ENCODE results near the gene CALML6.
A peak's percentile ranks its signal among the peaks of the same experiment; 100 is the strongest.

CALML6 gene

GRCh38 chr1:1879942-1880341, 35.1 kb upstream of the CALML6 start:
- no peaks in the 10 kb centered on the region for H3K27me3 ChIP-seq (ENCODE audit: insufficient read depth, low read length)
- H3K4me2 ChIP-seq (ENCODE audit: low read length) = no peak overlapping the region
- H3K4me1 ChIP-seq (ENCODE audit: insufficient read depth, low read length, severe bottlenecking) = peaks cover 49% of the 10 kb centered on the region
- no peak for TF ChIP-seq CTCF (IDR thresholded peaks at IDR 0.05; ENCODE audit: low read length)
- no peak for TF ChIP-seq EZH2 (IDR thresholded peaks at IDR 0.05; ENCODE audit: borderline replicate concordance, low read length)
- no peak overlapping the region for H3K27ac ChIP-seq (ENCODE audit: low read depth, low read length, poor library complexity, severe bottlenecking)
- H3K36me3 ChIP-seq (ENCODE audit: insufficient read depth, low read length) = peaks cover 55% of the 10 kb centered on the region
- H3K9ac ChIP-seq (ENCODE audit: low read length) = no peak overlapping the region
- H3K9me3 ChIP-seq (ENCODE audit: low read length) = no peaks in the 10 kb centered on the region
- H2AFZ ChIP-seq (ENCODE audit: low read length) = no peak overlapping the region
- H3K79me2 ChIP-seq (ENCODE audit: insufficient read depth, low read length) = peaks cover 100% of the 10 kb centered on the region
- no peak overlapping the region for H3K4me3 ChIP-seq (ENCODE audit: low read depth, low read length, poor library complexity, severe bottlenecking)
- no peaks in the 10 kb centered on the region for H3K9me2 ChIP-seq (ENCODE audit: low read depth, low read length)
- no peaks in the 10 kb centered on the region for H3F3A ChIP-seq (ENCODE audit: insufficient read depth, low read length)
- no peaks in the 10 kb centered on the region for H4K20me1 ChIP-seq (ENCODE audit: insufficient read depth, low read length)

- Histone ChIP-seq H4K20me1 (ENCODE audit: insufficient read depth, low read length) (no peaks in the 10 kb centered on the region), H3F3A (ENCODE audit: insufficient read depth, low read length) (no peaks in the 10 kb centered on the region), H3K27me3 (ENCODE audit: insufficient read depth, low read length) (no peaks in the 10 kb centered on the region), H3K27ac (ENCODE audit: low read depth, low read length, poor library complexity, severe bottlenecking) (peak overlapping the region; percentile 49), H3K9ac (ENCODE audit: low read length) (peak overlapping the region; percentile 20; the same call in 1 of the 2 replicates), H3K79me2 (ENCODE audit: insufficient read depth, low read length) (peaks cover 100% of the 10 kb centered on the region), H3K4me1 (ENCODE audit: insufficient read depth, low read length, severe bottlenecking) (peaks cover 50% of the 10 kb centered on the region), H3K9me3 (ENCODE audit: low read length) (no peaks in the 10 kb centered on the region), H3K4me3 (ENCODE audit: low read depth, low read length, poor library complexity, severe bottlenecking) (peak overlapping the region; percentile 7), H3K9me2 (ENCODE audit: low read depth, low read length) (no peaks in the 10 kb centered on the region), H3K4me2 (ENCODE audit: low read length) (peak overlapping the region; percentile 54), H2AFZ (ENCODE audit: low read length) (no peak overlapping the region), H3K36me3 (ENCODE audit: insufficient read depth, low read length) (peaks cover 50% of the 10 kb centered on the region)
- no peak for TF ChIP-seq EZH2 (IDR thresholded peaks at IDR 0.05; ENCODE audit: borderline replicate concordance, low read length)
- TF ChIP-seq CTCF (IDR thresholded peaks at IDR 0.05; ENCODE audit: low read length) = no peak
Measured at GRCh38 chr1:1880617-1881312, 34.3 kb upstream of the CALML6 start.

- H3K4me2 ChIP-seq (ENCODE audit: low read length) = peak overlapping the region; percentile 54
- no peaks in the 10 kb centered on the region for H4K20me1 ChIP-seq (ENCODE audit: insufficient read depth, low read length)
- no peaks in the 10 kb centered on the region for H3F3A ChIP-seq (ENCODE audit: insufficient read depth, low read length)
- no peaks in the 10 kb centered on the region for H3K9me3 ChIP-seq (ENCODE audit: low read length)
- no peak overlapping the region for H2AFZ ChIP-seq (ENCODE audit: low read length)
- no peaks in the 10 kb centered on the region for H3K9me2 ChIP-seq (ENCODE audit: low read depth, low read length)
- peak overlapping the region; percentile 49 for H3K27ac ChIP-seq (ENCODE audit: low read depth, low read length, poor library complexity, severe bottlenecking)
- H3K27me3 ChIP-seq (ENCODE audit: insufficient read depth, low read length) = no peaks in the 10 kb centered on the region
- H3K4me3 ChIP-seq (ENCODE audit: low read depth, low read length, poor library complexity, severe bottlenecking) = peak overlapping the region; percentile 7
- peaks cover 60% of the 10 kb centered on the region for H3K4me1 ChIP-seq (ENCODE audit: insufficient read depth, low read length, severe bottlenecking)
- peaks cover 47% of the 10 kb centered on the region for H3K36me3 ChIP-seq (ENCODE audit: insufficient read depth, low read length)
- no peak overlapping the region; the same call in 1 of the 2 replicates for H3K9ac ChIP-seq (ENCODE audit: low read length)
- TF ChIP-seq CTCF (IDR thresholded peaks at IDR 0.05; ENCODE audit: low read length) = no peak
- TF ChIP-seq EZH2 (IDR thresholded peaks at IDR 0.05; ENCODE audit: borderline replicate concordance, low read length) = no peak
- H3K79me2 ChIP-seq (ENCODE audit: insufficient read depth, low read length) = peaks cover 100% of the 10 kb centered on the region
Measured at GRCh38 chr1:1881727-1882126, 33.3 kb upstream of the CALML6 start.

Measured in OCI-LY1 (cell line).